ENCODE measurements around the gene AQP12A. TPM values are rescaled to one million over a fixed set of nuclear protein-coding genes. Genes with fewer than 3 reads are reported as not detected.

AQP12A gene
- total RNA-seq, 2 experiments from 2014 or later, result not detected

GRCh38 chr2:240742602-240743095 lies 51.0 kb downstream of the AQP12A start:
- no peaks in the 10 kb centered on the region for H3K36me3 Mint-ChIP-seq (ENCODE audit: low read depth)
- no peaks in the 10 kb centered on the region for H3K27me3 Mint-ChIP-seq
- TF ChIP-seq CTCF (IDR thresholded peaks at IDR 0.05), result no peak
- H3K27me3 ChIP-seq (ENCODE audit: control insufficient read depth in 1 of 2, insufficient read depth in 2 of 2, low read length in 2 of 2), result no peaks in the 10 kb centered on the region
- intact Hi-C loops (cut with DNase I, micrococcal nuclease), result no loop called here
- H3K9me3 Mint-ChIP-seq, result no peaks in the 10 kb centered on the region
- no peaks in the 10 kb centered on the region for H3K9me3 ChIP-seq (ENCODE audit: control insufficient read depth in 1 of 2, insufficient read depth in 1 of 2, low read length in 2 of 2)
- ChIA-PET CTCF (no interaction called here), POLR2A (no interaction called here)
- ATAC-seq (ENCODE audit: poor library complexity) (no peak), DNase-seq (no peak)
- no peaks in the 10 kb centered on the region for H3K36me3 ChIP-seq (ENCODE audit: insufficient read depth, low read length)
- H3K4me3 ChIP-seq (ENCODE audit: low read length), result no peak overlapping the region
- no peaks in the 10 kb centered on the region for H3K4me1 Mint-ChIP-seq (ENCODE audit: low read depth)
- peaks cover 14% of the 10 kb centered on the region for H3K4me1 ChIP-seq (ENCODE audit: insufficient read depth, low read length)
- H3K27ac ChIP-seq (ENCODE audit: low read depth in 1 of 2, low read length in 2 of 2), result no peak overlapping the region
- no peak overlapping the region for H3K27ac Mint-ChIP-seq
- H3K4me3 Mint-ChIP-seq, result no peak overlapping the region

GRCh38 chr2:240745456-240745855 lies 53.8 kb downstream of the AQP12A start:
- Mint-ChIP-seq H3K4me1 (ENCODE audit: low read depth) (no peaks in the 10 kb centered on the region), H3K27me3 (no peaks in the 10 kb centered on the region), H3K4me3 (no peak overlapping the region), H3K36me3 (ENCODE audit: low read depth) (no peaks in the 10 kb centered on the region), H3K9me3 (no peaks in the 10 kb centered on the region), H3K27ac (no peak overlapping the region)
- Histone ChIP-seq H3K9me3 (ENCODE audit: control insufficient read depth in 1 of 2, insufficient read depth in 1 of 2, low read length in 2 of 2) (no peaks in the 10 kb centered on the region), H3K4me1 (ENCODE audit: insufficient read depth, low read length) (peaks cover 2% of the 10 kb centered on the region), H3K4me3 (ENCODE audit: low read length) (no peak overlapping the region), H3K27ac (ENCODE audit: low read depth in 1 of 2, low read length in 2 of 2) (no peak overlapping the region), H3K27me3 (ENCODE audit: control insufficient read depth in 1 of 2, insufficient read depth in 2 of 2, low read length in 2 of 2) (no peaks in the 10 kb centered on the region), H3K36me3 (ENCODE audit: insufficient read depth, low read length) (no peaks in the 10 kb centered on the region)
- no peak for TF ChIP-seq CTCF (IDR thresholded peaks at IDR 0.05)
- no peak for ATAC-seq (ENCODE audit: poor library complexity)
- CTCF ChIA-PET, result no interaction called here
- DNase-seq, result no peak
- intact Hi-C loops (cut with DNase I, micrococcal nuclease), result no loop called here
- POLR2A ChIA-PET, result no interaction called here

DNA sequence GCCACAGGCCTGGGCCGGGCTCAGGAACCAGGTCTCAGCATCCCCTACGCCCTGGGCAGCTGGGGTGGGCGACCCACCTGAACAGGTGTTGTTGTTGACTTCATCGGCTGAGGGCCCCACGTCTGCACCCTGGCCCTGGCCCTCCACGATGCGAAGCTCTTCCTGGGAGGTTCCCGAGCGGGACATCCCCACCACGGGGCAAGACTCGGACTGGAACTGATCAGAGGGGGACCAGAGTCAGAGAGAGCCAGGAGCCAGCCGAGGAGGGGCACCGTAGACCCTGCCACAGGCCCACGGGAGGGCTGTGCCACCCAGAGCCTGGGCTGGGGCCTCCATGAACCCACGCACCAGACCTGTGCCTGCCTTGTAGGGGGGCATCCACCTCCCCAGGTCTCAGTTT lies 54.3 kb downstream of the AQP12A start:
- intact Hi-C loops (cut with DNase I, micrococcal nuclease), result no loop called here
- H3K4me1 Mint-ChIP-seq (ENCODE audit: low read depth), result no peaks in the 10 kb centered on the region
- H3K4me3 Mint-ChIP-seq, result no peak overlapping the region
- Histone ChIP-seq H3K27me3 (ENCODE audit: control insufficient read depth in 1 of 2, insufficient read depth in 2 of 2, low read length in 2 of 2) (no peaks in the 10 kb centered on the region), H3K27ac (ENCODE audit: low read depth in 1 of 2, low read length in 2 of 2) (no peak overlapping the region), H3K9me3 (ENCODE audit: control insufficient read depth in 1 of 2, insufficient read depth in 1 of 2, low read length in 2 of 2) (no peaks in the 10 kb centered on the region), H3K4me3 (ENCODE audit: low read length) (no peak overlapping the region), H3K36me3 (ENCODE audit: insufficient read depth, low read length) (no peaks in the 10 kb centered on the region), H3K4me1 (ENCODE audit: insufficient read depth, low read length) (no peaks in the 10 kb centered on the region)
- no peaks in the 10 kb centered on the region for H3K9me3 Mint-ChIP-seq
- POLR2A ChIA-PET, result no interaction called here
- no peak for DNase-seq
- no peaks in the 10 kb centered on the region for H3K36me3 Mint-ChIP-seq (ENCODE audit: low read depth)
- CTCF ChIA-PET, result no interaction called here
- H3K27ac Mint-ChIP-seq, result no peak overlapping the region
- no peaks in the 10 kb centered on the region for H3K27me3 Mint-ChIP-seq
- no peak for ATAC-seq (ENCODE audit: poor library complexity)
- no peak for TF ChIP-seq CTCF (IDR thresholded peaks at IDR 0.05)
